ENCODE measurements around the gene TMEM54. TPM values are rescaled to one million over a fixed set of nuclear protein-coding genes. Genes with fewer than 3 reads are reported as not detected.

The TMEM54 gene
- total and polyA plus RNA-seq, 2 experiments from 2014 or later: 11.2 to 11.7 TPM

GRCh38 chr1:32939655-32940371, 38.6 kb upstream of the TMEM54 start (continued):
- TF ChIP-seq ZNF462 (CRISPR knock-in tag; IDR thresholded peaks at IDR 0.05) (no peak), STAT1 (IDR thresholded peaks at IDR 0.05; ENCODE audit: unreplicated experiment) (no peak), ETS1 (IDR thresholded peaks at IDR 0.05) (no peak)

GRCh38 chr1:32937061-32937460, 35.9 kb upstream of the TMEM54 start:
- ATAC-seq (no peak), DNase-seq (ENCODE audit: low spot score) (no peak)
- peak overlapping the region; percentile 88; the same call in 1 of the 2 replicates for H3K27ac Mint-ChIP-seq
- H3K9me2 ChIP-seq (ENCODE audit: insufficient read depth): no peaks in the 10 kb centered on the region
- peaks cover 9% of the 10 kb centered on the region; the same call in 1 of the 2 replicates for H3K36me3 ChIP-seq (ENCODE audit: insufficient read depth)
- H3K4me3 Mint-ChIP-seq: no peak overlapping the region
- no peaks in the 10 kb centered on the region for H3K79me2 ChIP-seq (replicated peaks; ENCODE audit: insufficient read depth)
- 0 out of 2 replicates have a peak, but pooled peaks cover 4% of the 10 kb centered on the region for H3K4me1 ChIP-seq (ENCODE audit: insufficient read depth)
- 0 out of 2 replicates have a peak, but pooled peaks cover 4% of the 10 kb centered on the region for H4K20me1 ChIP-seq (replicated peaks; ENCODE audit: insufficient read depth)
- peaks cover 11% of the 10 kb centered on the region for H3K36me3 Mint-ChIP-seq (ENCODE audit: low read depth)
- H3K4me1 Mint-ChIP-seq: peaks cover 6% of the 10 kb centered on the region; the same call in 2 of the 3 replicates
- H3K27me3 Mint-ChIP-seq (ENCODE audit: insufficient read depth, low read depth, poor library complexity): no peaks in the 10 kb centered on the region
- H3K4me3 ChIP-seq: no peak overlapping the region
- no peak overlapping the region for H3K27ac ChIP-seq (ENCODE audit: low read depth)
- H2AFZ ChIP-seq: no peak overlapping the region
- no peaks in the 10 kb centered on the region; the same call in 1 of the 2 replicates for H3F3A ChIP-seq (replicated peaks; ENCODE audit: low read depth)
- no peak overlapping the region for H3K4me2 ChIP-seq
- no peaks in the 10 kb centered on the region for H3K9me3 Mint-ChIP-seq
- H3K27me3 ChIP-seq (ENCODE audit: insufficient read depth): no peaks in the 10 kb centered on the region
- no peak for TF ChIP-seq REST (IDR thresholded peaks at IDR 0.05; ENCODE audit: unreplicated experiment)
- no peak for TF ChIP-seq JUNB (IDR thresholded peaks at IDR 0.05; ENCODE audit: unreplicated experiment)
- TF ChIP-seq CREB1 (CRISPR knock-in tag; IDR thresholded peaks at IDR 0.05; ENCODE audit: low read depth): no peak
- TF ChIP-seq STAT1 (IDR thresholded peaks at IDR 0.05; ENCODE audit: unreplicated experiment): no peak
- TF ChIP-seq ETS1 (IDR thresholded peaks at IDR 0.05): no peak
- TF ChIP-seq EZH2phosphoT487 (IDR thresholded peaks at IDR 0.05; ENCODE audit: unreplicated experiment): no peak
- no peak for TF ChIP-seq ZNF114 (CRISPR knock-in tag; IDR thresholded peaks at IDR 0.05)
- TF ChIP-seq NANOG (IDR thresholded peaks at IDR 0.05; ENCODE audit: borderline replicate concordance): no peak
- TF ChIP-seq POLR2AphosphoS5 (IDR thresholded peaks at IDR 0.05; ENCODE audit: low read depth): no peak
